Heart right ventricle (tissue), 16 donors: ENCODE measurements around the gene SCD5. TPM values are rescaled to one million over a fixed set of nuclear protein-coding genes. Genes with fewer than 3 reads are reported as not detected.

Source experiments
- ATAC-seq, 8 donors: fragments of 200-7000 bp; cut with Tn5 transposase; one replicate each; pipeline ENCODE4 v1.9.1; 2020; ENCODE audit warnings: mild to moderate bottlenecking in 8 of 8, moderate library complexity in 8 of 8, moderate number of reproducible peaks in 1 of 8
- DNase-seq, 2 donors: peaks; one replicate each; pipeline ENCODE4 v3.0.0-alpha.2; 2020
- H3K27ac ChIP-seq, 10 donors: fragments of 200-600 bp; sonication (generic) in 2 of 10; one replicate each; pipeline versions ENCODE4 v1.5.0 to v1.8.0; 2020 to 2022; ENCODE audit warnings: mild to moderate bottlenecking in 3 of 10
- H3K27me3 ChIP-seq, 7 donors: fragments of 200-600 bp; one replicate each; pipeline ENCODE4 v1.8.0; 2021 to 2022; ENCODE audit warnings: mild to moderate bottlenecking in 2 of 7
- H3K36me3 ChIP-seq, 9 donors: fragments of 200-600 bp; sonication (generic) in 1 of 9; one replicate each; pipeline versions ENCODE4 v1.5.0 to v1.8.0; 2020 to 2022; ENCODE audit warnings: mild to moderate bottlenecking in 2 of 9
- H3K4me1 ChIP-seq, 9 donors: fragments of 200-600 bp; sonication (generic) in 1 of 9; one replicate each; pipeline versions ENCODE4 v1.5.0 to v1.8.0; 2020 to 2022; ENCODE audit warnings: mild to moderate bottlenecking in 4 of 9
- H3K4me3 ChIP-seq, 10 donors: fragments of 200-600 bp; sonication (generic) in 2 of 10; one replicate each; pipeline versions ENCODE4 v1.5.0 to v1.8.0; 2020 to 2022; ENCODE audit warnings: mild to moderate bottlenecking in 7 of 10, moderate library complexity in 2 of 10
- H3K9me3 ChIP-seq, 11 donors: fragments of 200-600 bp in 10 of 11; sonication (generic) in 2 of 11; one replicate each; pipeline versions ENCODE4 v1.5.0 to v1.8.0; 2013 to 2022; ENCODE audit warnings: mild to moderate bottlenecking in 2 of 11, control low read depth in 1 of 11, moderate library complexity in 1 of 11
- CTCF ChIP-seq, 9 donors: fragments of 200-600 bp; sonication (generic) in 2 of 9; IDR thresholded peaks; one replicate each; pipeline versions ENCODE4 v1.5.0 to v1.8.0; 2021 to 2022; ENCODE audit warnings: antibody characterized with exemption in 9 of 9, mild to moderate bottlenecking in 5 of 9, moderate library complexity in 1 of 9
- WGBS, 2 donors: extraction: QIAGEN DNeasy Blood & Tissue Kit; methylation state at CpG; one replicate each; pipeline ENCODE4 v1.1.7; 2013; ENCODE audit warnings: inconsistent platforms in 1 of 2; 5-methylcytosine and 5-hydroxymethylcytosine counted together
- intact Hi-C, 10 donors: fragments of 100-400 bp; cut with DNase I; formaldehyde crosslinking; loops; one replicate each; pipeline versions ENCODE4 v1.11.1 to v1.14.2; 2022
- polyA plus RNA-seq, 2 donors: library from polyadenylated mRNA; stranded (reverse); fragments of 200-250 nt; gene quantifications; one replicate each; pipeline ENCODE4 v1.2.3, GENCODE V29; 2013
- total RNA-seq, 10 donors: library from RNA; stranded (reverse); fragmentation: NEBNext Ultra II Directional in 3 of 10; extraction: Animal tissue kit (Norgen Biotek cat#: 25700) in 3 of 10; gene quantifications; one replicate each; pipeline versions ENCODE4 v1.2.1 to v1.2.4, GENCODE V29; 2021 to 2023
- donor health status: Arrhythmogenic right ventricular cardiomyopathy.
- donor health status: ischemic (EF 13 %, LVEDD 7.1; RV severe dilation, severe dysfunction).
- donor health status: healthy with polysubstance abuse.
- donor health status: DM: no; HTN: yes; CAD: no.
- donor health status: DM: no; HTN: no; CAD: no.
- donor health status: ischemic (EF 25% LVEDD 6.9; RV normal size, moderate dysfunction).
- donor health status: ischemic (EF 25% LVEDD 5.7; RV mildly dilated, moderate dysfunction).
- donor health status: healthy.
- donor health status: DM: yes; HTN: yes; CAD: no.
- donor health status: Ischemic cardiomyopathy.
- donor health status: ischemic (EF 35%, LVEDD 5.7; RV mildly dilated, moderate dysfunction).
- donor health status: nonischemic (EF 11% LVEDD 7.7; RV severe dilation, severe dysfunction).
- donor health status: DM: yes; HTN: yes; CAD: no.
- donor health status: PGD.
- donor health status: ischemic (EF 29% LVEDD 5.4; RV normal size, mild dysfunction).
- donor health status: nonischemic (EF 23%, LVEDD 6.1; RV moderate dilation, normal function).

SCD5 gene
- total and polyA plus RNA-seq, 12 donors = 1.7 to 6.7 (median 3.1) TPM

DNA sequence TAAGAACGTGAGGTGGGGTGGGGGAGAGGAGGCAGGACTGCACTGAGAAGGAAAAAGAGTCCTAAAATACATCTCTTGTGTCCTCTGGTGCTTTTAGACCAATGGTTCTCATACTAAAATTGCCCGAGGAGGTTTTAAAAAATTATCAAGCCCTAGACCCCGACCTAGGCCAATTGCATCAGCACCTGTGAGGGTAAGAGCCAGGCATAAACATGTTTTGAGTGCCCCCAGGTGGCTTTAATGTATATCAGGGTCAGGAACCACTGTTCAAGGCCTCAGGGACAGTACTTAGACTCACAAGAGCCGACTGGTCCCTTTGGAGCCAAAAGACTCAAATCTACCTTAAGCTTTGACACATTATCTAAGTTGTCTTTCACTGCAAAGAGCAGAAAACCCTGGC lies 199.3 kb downstream of the SCD5 start:
- no peaks in the 10 kb centered on the region for H3K36me3 ChIP-seq
- no peak for TF ChIP-seq CTCF (IDR thresholded peaks at IDR 0.05)
- intact Hi-C loops = no loop called here
- no peaks in the 10 kb centered on the region for H3K27me3 ChIP-seq
- DNase-seq (no peak), ATAC-seq (no peak)
- no peak overlapping the region for H3K27ac ChIP-seq
- WGBS, 2 donors = 72 to 76% methylated on average over 4 of the region's 4 CpGs
- no peaks in the 10 kb centered on the region for H3K9me3 ChIP-seq
- no peak overlapping the region for H3K4me3 ChIP-seq
- no peaks in the 10 kb centered on the region for H3K4me1 ChIP-seq

DNA sequence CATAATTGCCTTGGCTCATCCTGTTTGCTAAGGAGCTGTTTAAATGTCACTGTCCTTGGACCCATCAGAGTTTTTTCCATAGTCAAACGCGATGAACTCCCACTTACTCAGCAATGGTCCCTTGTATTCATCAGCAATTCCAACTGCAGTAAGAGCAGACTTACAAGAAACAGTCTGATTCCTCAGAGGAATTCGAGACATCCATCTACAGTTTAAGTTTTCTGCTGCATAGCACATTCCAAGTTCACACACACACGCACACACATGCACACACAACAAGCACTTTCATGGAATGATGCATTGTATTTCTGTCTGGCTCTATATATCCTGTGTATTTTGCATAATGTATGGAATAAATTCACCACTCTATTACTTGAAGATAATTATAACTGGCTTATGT lies 204.1 kb downstream of the SCD5 start:
- intact Hi-C loops = no loop called here

GRCh38 chr4:82593411-82593810 lies 205.2 kb downstream of the SCD5 start:
- ATAC-seq (no peak), DNase-seq (no peak)
- Histone ChIP-seq H3K27me3 (no peaks in the 10 kb centered on the region), H3K36me3 (no peaks in the 10 kb centered on the region), H3K4me1 (no peaks in the 10 kb centered on the region), H3K27ac (no peak overlapping the region), H3K9me3 (no peaks in the 10 kb centered on the region), H3K4me3 (no peak overlapping the region)
- no peak for TF ChIP-seq CTCF (IDR thresholded peaks at IDR 0.05)
- intact Hi-C loops = no loop called here
- WGBS, 2 donors = 76 to 81% methylated on average over 5 of the region's 5 CpGs

More for the DNA sequence above, 204.1 kb downstream of the SCD5 start:
- no peaks in the 10 kb centered on the region for H3K4me1 ChIP-seq
- ATAC-seq = no peak
- H3K27ac ChIP-seq = no peak overlapping the region
- no peak for TF ChIP-seq CTCF (IDR thresholded peaks at IDR 0.05)
- DNase-seq = no peak
- no peak overlapping the region for H3K4me3 ChIP-seq
- no peaks in the 10 kb centered on the region for H3K27me3 ChIP-seq
- H3K9me3 ChIP-seq = no peaks in the 10 kb centered on the region
- H3K36me3 ChIP-seq = no peaks in the 10 kb centered on the region
- 73 to 76% methylated on average over 4 of the region's 4 CpGs for WGBS, 2 donors

DNA sequence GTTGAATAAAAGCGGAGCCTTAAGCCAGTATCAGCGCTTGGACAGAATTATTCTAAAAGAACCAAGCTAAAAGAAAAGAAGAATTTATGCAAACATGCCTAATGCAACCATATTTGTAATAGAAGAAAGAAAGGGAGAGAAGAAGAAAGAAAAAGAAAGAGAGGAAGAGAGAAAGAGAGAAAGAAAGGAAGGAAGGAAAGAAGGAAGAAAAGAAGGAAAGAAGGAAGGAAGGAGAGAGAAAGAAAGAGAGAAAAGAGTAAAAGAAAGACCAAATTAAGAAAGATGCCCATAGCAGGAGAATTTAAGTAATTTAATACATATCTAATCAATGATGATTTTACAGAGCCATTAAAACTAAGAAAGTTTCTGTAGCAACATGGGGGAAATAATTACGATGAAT lies 206.0 kb downstream of the SCD5 start:
- intact Hi-C loops = no loop called here
- no peaks in the 10 kb centered on the region for H3K9me3 ChIP-seq
- H3K27me3 ChIP-seq = no peaks in the 10 kb centered on the region
- DNase-seq (no peak), ATAC-seq (no peak)
- 81 to 97% methylated on average over 3 of the region's 3 CpGs for WGBS, 2 donors
- no peak for TF ChIP-seq CTCF (IDR thresholded peaks at IDR 0.05)
- no peak overlapping the region for H3K4me3 ChIP-seq
- H3K27ac ChIP-seq = no peak overlapping the region
- no peaks in the 10 kb centered on the region for H3K4me1 ChIP-seq
- no peaks in the 10 kb centered on the region for H3K36me3 ChIP-seq

- no peaks in the 10 kb centered on the region for H3K36me3 ChIP-seq
- H3K27ac ChIP-seq = no peak overlapping the region
- DNase-seq = no peak
- WGBS, 2 donors = 63 to 66% methylated on average over 5 of the region's 5 CpGs
- no peak for ATAC-seq
- H3K27me3 ChIP-seq = no peaks in the 10 kb centered on the region
- H3K9me3 ChIP-seq = no peaks in the 10 kb centered on the region
- no peaks in the 10 kb centered on the region for H3K4me1 ChIP-seq
- TF ChIP-seq CTCF (IDR thresholded peaks at IDR 0.05) = no peak
- no peak overlapping the region for H3K4me3 ChIP-seq
- intact Hi-C loops = no loop called here
Measured at GRCh38 chr4:82591592-82591991, 207.0 kb downstream of the SCD5 start.
